Stimulated activated CD8-positive, alpha-beta memory T cell treated with anti-CD3 and anti-CD28 coated beads, Interleukin-4, amount 100 ng/mL, for 4 hours (primary cell): ENCODE measurements around the gene ETFBKMT.
"Not testable (repeated sequence)": the region's sequence is repeated elsewhere in the genome, so short reads cannot be mapped to it uniquely, and the experiment has no call there.

Source experiments
- DNase-seq, 2 donors: peaks; one replicate each; pipeline ENCODE4 v3.0.0-alpha.2; 2020; ENCODE audit warnings: low read depth in 2 of 2, low spot score in 1 of 2

Gene ETFBKMT

DNA sequence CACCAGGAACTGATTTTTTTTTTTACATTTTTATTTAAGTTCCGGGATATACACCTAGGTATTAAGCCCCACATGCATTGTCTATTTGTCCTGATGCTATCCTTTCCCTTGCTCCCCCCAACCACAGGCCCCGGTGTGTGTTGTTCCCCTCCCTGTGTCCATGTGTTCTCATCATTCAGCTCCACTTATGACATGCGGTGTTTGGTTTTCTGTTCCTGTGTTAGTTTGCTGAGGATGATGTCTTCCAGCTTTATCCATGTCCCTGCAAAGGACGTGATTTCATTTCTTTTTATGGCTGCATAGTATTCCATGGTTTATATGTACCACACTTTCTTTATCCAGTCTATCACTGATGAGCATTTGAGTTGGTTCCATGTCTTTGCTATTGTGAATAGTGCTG is 57.5 kb downstream of the ETFBKMT start:
- not testable (repeated sequence) for DNase-seq

DNA sequence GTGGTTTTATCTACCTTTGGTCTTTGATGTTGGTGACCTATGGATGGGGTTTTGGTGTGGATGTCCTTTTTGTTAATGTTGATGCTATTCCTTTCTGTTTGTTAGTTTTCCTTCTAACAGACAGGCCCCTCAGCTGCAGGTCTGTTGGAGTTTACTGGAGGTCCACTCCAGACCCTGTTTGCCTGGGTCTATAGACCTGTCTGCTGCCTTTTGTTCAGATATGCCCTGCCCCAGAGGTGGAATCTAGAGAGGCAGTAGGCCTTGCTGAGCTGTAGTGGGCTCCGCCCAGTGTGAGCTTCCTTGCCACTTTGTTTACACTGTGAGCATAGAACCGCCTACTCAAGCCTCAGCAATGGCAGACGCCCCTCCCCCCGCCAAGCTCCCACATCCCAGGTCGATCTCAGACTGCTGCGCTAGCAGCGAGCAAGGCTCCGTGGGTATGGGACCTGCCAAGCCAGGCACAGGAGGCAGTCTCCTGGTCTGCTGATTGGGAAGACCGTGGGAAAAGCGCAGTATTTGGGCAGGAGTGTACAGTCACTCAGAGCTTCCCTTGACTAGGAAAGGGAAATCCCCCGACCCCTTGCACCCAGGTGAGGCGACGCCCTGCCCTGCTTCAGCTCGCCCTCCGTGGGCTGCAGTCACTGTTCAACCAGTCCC is 59.2 kb downstream of the ETFBKMT start:
- DNase-seq: not testable (repeated sequence)

DNA sequence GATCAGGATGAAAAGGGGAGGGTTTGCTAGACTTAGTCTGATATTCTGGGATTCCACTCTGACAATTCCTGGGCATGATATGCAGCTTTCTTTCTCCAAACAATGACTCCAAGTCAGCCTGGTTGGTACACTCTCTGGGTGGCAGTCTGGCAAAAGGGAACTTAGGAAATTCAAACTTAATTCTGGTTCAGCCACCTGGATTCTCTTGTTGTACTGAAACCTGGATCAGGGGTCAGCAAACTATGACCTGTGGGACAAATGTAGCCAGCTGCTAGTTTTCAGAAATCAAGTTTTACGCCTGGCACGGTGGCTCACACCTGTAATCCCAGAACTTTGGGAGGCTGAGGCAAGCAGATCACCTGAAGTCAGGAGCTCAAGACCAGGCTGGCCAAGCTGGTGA is 63.1 kb downstream of the ETFBKMT start:
- DNase-seq: no peak
